HepG2 (cell line): ENCODE measurements around the gene CALY. TPM values are rescaled to one million over a fixed set of nuclear protein-coding genes. Genes with fewer than 3 reads are reported as not detected.

Experiments
- ARID5B ChIP-seq: IDR thresholded peaks from 2 replicates; pipeline ENCODE4 v1.4.0; 2020; ENCODE audit warnings: mild to moderate bottlenecking, missing genetic modification reagents
- CBFB ChIP-seq: sonication (generic); formaldehyde crosslinking; IDR thresholded peaks from 2 replicates; pipeline ENCODE4 v1.4.0; 2020; ENCODE audit warnings: missing genetic modification reagents
- IRF9 ChIP-seq: sonication (generic); formaldehyde crosslinking; IDR thresholded peaks from 2 replicates; pipeline ENCODE4 v1.8.0; 2022; ENCODE audit warnings: missing genetic modification reagents, mild to moderate bottlenecking, borderline replicate concordance
- IRX3 ChIP-seq: sonication (generic); formaldehyde crosslinking; IDR thresholded peaks from 2 replicates; pipeline ENCODE4 v1.8.1; 2023; ENCODE audit warnings: mild to moderate bottlenecking, low read depth, missing genetic modification reagents, borderline replicate concordance
- NR2C2 ChIP-seq: sonication (generic); formaldehyde crosslinking; IDR thresholded peaks from 2 replicates; pipeline ENCODE4 v1.4.0; 2020; ENCODE audit warnings: missing genetic modification reagents, mild to moderate bottlenecking, moderate library complexity, borderline replicate concordance
- SAFB2 ChIP-seq: sonication (generic); formaldehyde crosslinking; IDR thresholded peaks from 2 replicates; pipeline ENCODE4 v1.5.1; 2020; ENCODE audit warnings: missing genetic modification reagents, low read depth, mild to moderate bottlenecking, borderline replicate concordance
- SOX6 ChIP-seq, 2 experiments: fragments of 450-650 bp in 1 of 2; sonication (generic) in 1 of 2; formaldehyde crosslinking in 1 of 2; IDR thresholded peaks; 2 replicates each; pipeline versions ENCODE4 v1.4.0 to v1.6.1; 2017 to 2020; ENCODE audit warnings: antibody characterized with exemption in 1 of 2, mild to moderate bottlenecking in 1 of 2, missing genetic modification reagents in 1 of 2
- SRSF9 ChIP-seq: fragments of 200-400 bp; formaldehyde crosslinking; IDR thresholded peaks from 2 replicates; pipeline ENCODE4 v1.6.1; 2018; ENCODE audit warnings: borderline replicate concordance, mild to moderate bottlenecking, low read depth, low read length; ENCODE audit not compliant: insufficient read depth, poor library complexity, severe bottlenecking
- TBX2 ChIP-seq: sonication (generic); formaldehyde crosslinking; IDR thresholded peaks from 2 replicates; pipeline ENCODE4 v1.5.0; 2020; ENCODE audit warnings: missing genetic modification reagents, mild to moderate bottlenecking, borderline replicate concordance
- ZBTB7B ChIP-seq: sonication (generic); formaldehyde crosslinking; IDR thresholded peaks from 2 replicates; pipeline ENCODE4 v1.4.0; 2020; ENCODE audit warnings: missing genetic modification reagents
- ZNF10 ChIP-seq: sonication (generic); formaldehyde crosslinking; IDR thresholded peaks from 2 replicates; pipeline ENCODE4 v1.4.0; 2020; ENCODE audit warnings: mild to moderate bottlenecking, low read depth, missing genetic modification reagents, borderline replicate concordance
- ZNF318 ChIP-seq: sonication (generic); formaldehyde crosslinking; IDR thresholded peaks from 2 replicates; pipeline ENCODE4 v1.4.0; 2020; ENCODE audit warnings: mild to moderate bottlenecking, missing genetic modification reagents
- ZNF441 ChIP-seq: sonication (generic); formaldehyde crosslinking; IDR thresholded peaks from 2 replicates; pipeline ENCODE4 v1.7.0; 2021; ENCODE audit warnings: missing genetic modification reagents, borderline replicate concordance
- ZNF510 ChIP-seq: sonication (generic); formaldehyde crosslinking; IDR thresholded peaks from 2 replicates; pipeline ENCODE4 v1.4.0; 2020; ENCODE audit warnings: low read depth, mild to moderate bottlenecking, missing genetic modification reagents
- ZNF816 ChIP-seq: sonication (generic); formaldehyde crosslinking; IDR thresholded peaks from 2 replicates; pipeline ENCODE4 v1.8.0; 2022; ENCODE audit warnings: missing genetic modification reagents, mild to moderate bottlenecking, borderline replicate concordance
- polyA plus RNA-seq, 8 experiments: library from polyadenylated mRNA; depleted of rRNA in 3 of 8; stranded (reverse) in 7 of 8; unstranded in 1 of 8; fragments of >200 nt; fragmentation: Illumina TruSeq in 4 of 8; extraction: Trizol in 4 of 8; gene quantifications; 2 replicates each; pipeline versions ENCODE4 v1.2.1 to v1.2.3, GENCODE V29; 2011 to 2016; ENCODE audit warnings: low read depth in 4 of 8, missing spikeins in 1 of 8, mixed read lengths in 1 of 8; ENCODE audit not compliant: insufficient read depth in 1 of 8
- total RNA-seq, 5 experiments: library from RNA; depleted of rRNA; stranded (reverse); fragments of >200 nt; fragmentation: Illumina TruSeq; extraction: Trizol; gene quantifications; 2 replicates each; pipeline ENCODE4 v1.2.3, GENCODE V29; 2016; ENCODE audit warnings: low read depth in 1 of 5

CALY gene
- total and polyA plus RNA-seq, 2 of the 13 experiments (the other 11 are each of a cell fraction or from before 2014, with no cell fraction given) = 0.08 TPM; not detected in 1

GRCh38 chr10:133277993-133278576 is 58.6 kb downstream of the CALY start (continued):
- TF ChIP-seq ZNF10 (CRISPR knock-in tag) (no peak), SRSF9 (no peak), NR2C2 (CRISPR knock-in tag) (peak; percentile 42; the same call in 1 of the 2 replicates), IRF9 (CRISPR knock-in tag) (no peak), SOX6 (IDR thresholded peaks at IDR 0.05) (no peak), SOX6 (CRISPR knock-in tag; IDR thresholded peaks at IDR 0.05) (peak; percentile 92), SAFB2 (no peak), ZNF510 (no peak), ARID5B (peak; percentile 32; the same call in 1 of the 2 replicates), ZNF318 (CRISPR knock-in tag) (no peak), ZBTB7B (CRISPR knock-in tag) (0 out of 2 replicates have a peak, but pooled peaks have one; percentile 19), ZNF816 (CRISPR knock-in tag) (no peak), TBX2 (CRISPR knock-in tag) (peak; percentile 43; the same call in 1 of the 2 replicates), CBFB (peak; percentile 87), IRX3 (CRISPR knock-in tag) (no peak), ZNF441 (CRISPR knock-in tag) (no peak)
